HG02938 (cell line): ENCODE results near the gene DMPK.
"Not testable (repeated sequence)": the region's sequence is repeated elsewhere in the genome, so short reads cannot be mapped to it uniquely, and the experiment has no call there.

Experiments
- ATAC-seq: cut with Tn5 transposase; IDR thresholded peaks from one replicate; pipeline ENCODE4 v1.9.1; 2021; ENCODE audit warnings: mild to moderate bottlenecking, moderate library complexity; ENCODE audit not compliant: unreplicated experiment

DMPK gene

GRCh38 chr19:45815481-45816216 is 33.4 kb upstream of the DMPK start:
- ATAC-seq, result no peak

DNA sequence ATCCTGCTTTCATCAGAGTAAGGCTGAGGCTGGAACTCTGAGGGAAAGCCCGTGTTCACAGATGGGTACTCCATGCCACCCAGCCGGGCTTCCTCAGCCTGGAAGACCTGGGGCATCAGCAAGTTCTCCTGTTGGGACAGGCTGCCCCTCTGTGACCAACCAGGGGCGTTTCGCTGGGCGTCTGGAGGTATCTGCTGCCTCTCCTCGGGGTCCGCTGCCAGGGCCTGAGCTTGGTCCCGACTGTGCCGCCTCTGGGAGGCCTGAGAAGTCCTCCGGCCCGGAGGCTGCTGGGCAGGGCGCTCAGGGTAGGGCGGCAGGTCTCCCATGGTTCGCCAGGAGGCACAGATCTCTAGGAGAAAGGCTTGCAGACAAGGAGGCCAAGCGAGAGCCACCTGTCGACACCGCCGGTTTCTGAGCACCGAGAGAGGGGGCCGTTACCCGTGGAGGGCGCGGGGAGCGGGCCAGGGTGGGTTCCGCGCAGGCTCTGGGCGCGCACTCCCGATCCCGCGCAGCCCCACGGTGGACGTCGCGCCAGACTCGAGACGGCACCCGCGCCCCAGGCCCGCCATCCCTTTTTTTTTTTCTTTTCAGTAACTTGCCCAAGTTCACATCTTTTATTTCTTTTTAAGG is 32.7 kb upstream of the DMPK start, which contains the start of gene RSPH6A:
Gene RSPH6A (minus strand): TSS at position 458 of the 630 bp plus-strand sequence. CDS start 132 bp downstream, at position 326.
- no peak for ATAC-seq

DNA sequence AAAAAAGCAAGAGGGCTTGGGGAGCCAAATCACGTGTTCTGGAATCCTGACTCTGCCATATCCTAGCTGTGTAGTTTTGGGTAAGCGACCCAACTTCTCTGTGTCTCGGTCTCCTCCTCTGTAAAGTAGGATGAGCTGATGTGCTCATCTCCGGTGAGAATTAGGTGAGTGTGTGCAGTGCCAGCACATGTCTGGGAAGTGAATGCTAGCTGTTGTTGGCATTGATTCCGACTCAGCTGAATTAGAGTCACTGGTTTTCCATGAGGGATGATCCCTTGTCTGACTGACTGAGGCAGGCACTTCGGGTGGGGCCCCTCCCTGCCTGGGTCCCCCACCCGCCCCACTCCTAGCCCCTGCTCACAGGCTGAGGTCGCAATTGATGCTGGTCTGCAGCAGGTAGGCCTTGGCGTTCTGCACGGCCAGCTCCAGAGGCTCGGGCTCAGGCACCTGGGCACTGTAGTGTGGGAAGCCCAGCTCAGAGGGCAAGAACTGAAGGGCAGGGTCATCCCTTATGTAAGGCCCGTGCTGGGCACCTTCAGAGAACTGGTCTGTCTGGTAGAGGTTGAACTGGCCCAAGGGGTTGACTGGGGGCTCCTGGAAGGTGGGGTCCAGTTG is 32.0 kb upstream of the DMPK start:
- no peak for ATAC-seq

GRCh38 chr19:45812297-45812696 is 30.0 kb upstream of the DMPK start:
- no peak for ATAC-seq

DNA sequence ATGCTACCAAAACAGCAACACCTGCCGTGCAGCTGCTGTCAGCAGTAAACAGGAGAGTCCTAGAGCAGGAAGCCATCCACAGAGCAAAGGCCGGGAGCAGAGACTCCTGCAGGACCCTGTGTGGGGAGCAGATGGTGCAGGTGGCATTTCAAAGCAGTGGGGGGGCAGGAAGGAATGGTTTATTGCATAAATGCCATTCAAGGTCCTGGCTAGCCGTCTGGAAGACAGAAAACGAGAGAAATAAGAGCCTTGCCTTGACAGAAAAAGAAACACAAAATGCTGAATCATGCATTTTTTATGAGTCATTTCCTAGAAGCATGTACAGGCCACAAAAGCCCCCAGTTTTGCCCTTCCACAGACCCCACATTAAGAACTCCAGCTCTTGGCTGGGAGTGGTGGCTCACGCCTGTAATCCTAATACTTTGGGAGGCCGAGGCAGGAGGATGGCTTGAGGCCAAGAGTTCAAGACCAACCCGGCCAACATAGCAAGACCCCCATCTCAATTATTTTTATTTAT is 27.4 kb upstream of the DMPK start:
- no peak for ATAC-seq

- ATAC-seq, result no peak
Measured at GRCh38 chr19:45805719-45806118, 23.4 kb upstream of the DMPK start.

- ATAC-seq, result no peak
Measured at GRCh38 chr19:45804959-45805230, 22.6 kb upstream of the DMPK start.

GRCh38 chr19:45804140-45804958 is 22.1 kb upstream of the DMPK start:
- ATAC-seq, result no peak

DNA sequence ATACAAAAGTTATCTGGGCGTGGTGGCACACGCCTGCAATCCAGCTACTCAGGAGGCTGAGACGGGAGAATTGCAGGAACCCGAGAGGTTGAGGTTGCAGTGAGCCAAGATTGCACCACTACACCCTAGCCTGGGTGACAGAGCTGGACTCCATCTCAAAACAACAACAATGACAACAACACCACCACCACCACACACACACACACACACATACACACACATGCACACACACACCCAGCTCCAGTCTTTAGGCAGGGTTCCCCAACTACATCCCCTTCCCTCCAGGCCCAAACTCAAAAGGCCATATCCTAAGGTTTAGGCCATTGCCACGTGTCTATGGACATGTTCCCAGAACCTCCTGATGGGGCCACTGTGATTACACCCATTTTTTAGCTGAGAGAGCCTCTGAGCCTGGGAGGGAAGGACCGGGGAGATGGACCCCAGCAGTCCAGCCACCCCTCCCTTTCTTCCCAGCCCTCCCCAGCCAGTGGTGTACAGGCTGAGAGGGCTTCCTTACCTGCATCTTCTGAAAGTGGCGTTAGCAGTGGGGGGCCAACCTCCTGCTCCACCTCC is 19.4 kb upstream of the DMPK start:
- ATAC-seq, result no peak

GRCh38 chr19:45800070-45800553 is 17.8 kb upstream of the DMPK start:
- ATAC-seq, result no peak

- ATAC-seq, result not testable (repeated sequence)
Measured at GRCh38 chr19:45799541-45799940, 17.3 kb upstream of the DMPK start.

DNA sequence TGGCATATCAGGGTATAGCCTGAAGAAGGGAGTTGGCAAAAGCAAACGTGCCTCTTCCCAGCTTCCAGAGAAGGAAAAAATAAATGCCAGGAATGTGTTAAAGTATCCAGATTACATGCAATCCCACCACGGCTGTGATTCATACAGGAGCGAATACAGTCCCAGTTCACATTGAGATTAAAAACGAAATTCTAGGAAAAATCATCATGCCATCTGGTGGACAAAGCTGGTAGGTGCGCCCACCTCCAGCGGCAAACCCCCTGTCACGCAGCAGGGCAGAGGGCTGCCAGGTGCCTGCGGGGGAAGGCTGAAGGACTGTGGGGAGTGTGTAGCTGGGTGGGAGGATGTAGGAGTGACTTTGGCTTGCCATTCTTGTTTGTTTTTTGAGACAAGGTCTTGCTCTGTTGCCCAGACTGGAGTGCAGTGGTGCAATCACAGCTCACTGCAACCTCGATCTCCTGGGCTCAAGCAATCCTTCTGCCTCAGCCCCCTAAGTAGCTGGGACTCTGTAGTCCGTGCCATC is 16.8 kb upstream of the DMPK start:
- no peak for ATAC-seq

GRCh38 chr19:45794627-45795026 is 12.3 kb upstream of the DMPK start:
- ATAC-seq, result no peak

GRCh38 chr19:45793876-45794275 is 11.6 kb upstream of the DMPK start:
- ATAC-seq, result no peak

GRCh38 chr19:45793178-45793564 is 10.9 kb upstream of the DMPK start:
- ATAC-seq, result no peak

- ATAC-seq, result peak; percentile 82
Measured at GRCh38 chr19:45792470-45793177, 10.3 kb upstream of the DMPK start, which contains the start of gene DMWD. TSS of gene DMWD (minus strand) at chr19:45792845. CDS start at chr19:45792756, 89 bp downstream.

DNA sequence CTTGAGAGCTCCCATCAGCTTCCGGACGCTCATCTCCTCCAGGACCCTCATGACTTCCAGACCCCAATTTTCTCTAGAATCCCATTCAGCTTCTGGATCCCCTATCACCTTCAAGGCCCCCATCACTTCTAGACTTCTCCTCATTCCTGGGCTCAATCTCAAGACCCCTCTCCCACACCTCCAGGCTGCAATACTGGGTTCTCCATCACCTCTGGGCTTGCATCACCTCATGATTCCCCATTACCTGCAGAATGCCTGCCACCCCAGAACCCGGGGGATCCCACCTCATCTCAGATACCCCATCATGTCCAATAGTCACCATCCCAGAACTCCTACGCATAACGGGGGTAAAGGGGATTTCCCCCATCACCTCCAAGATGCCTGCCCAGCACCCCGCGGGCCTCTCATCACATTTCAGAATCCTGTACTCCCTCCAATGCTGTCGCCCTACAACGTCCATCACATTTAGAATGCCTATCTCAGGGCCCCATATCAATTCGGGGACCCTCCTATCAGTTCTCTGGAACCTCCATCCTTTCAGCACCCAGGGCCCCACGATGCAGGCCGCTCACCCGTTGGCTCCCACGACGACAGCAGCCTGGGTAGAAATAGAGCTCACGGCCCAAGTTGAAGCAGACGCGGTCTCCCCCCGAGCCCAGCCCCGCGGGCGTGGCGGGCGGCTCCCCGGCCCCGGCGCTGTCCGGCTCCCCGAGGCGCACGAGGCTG is 9.6 kb upstream of the DMPK start:
- peak; percentile 30 for ATAC-seq

DNA sequence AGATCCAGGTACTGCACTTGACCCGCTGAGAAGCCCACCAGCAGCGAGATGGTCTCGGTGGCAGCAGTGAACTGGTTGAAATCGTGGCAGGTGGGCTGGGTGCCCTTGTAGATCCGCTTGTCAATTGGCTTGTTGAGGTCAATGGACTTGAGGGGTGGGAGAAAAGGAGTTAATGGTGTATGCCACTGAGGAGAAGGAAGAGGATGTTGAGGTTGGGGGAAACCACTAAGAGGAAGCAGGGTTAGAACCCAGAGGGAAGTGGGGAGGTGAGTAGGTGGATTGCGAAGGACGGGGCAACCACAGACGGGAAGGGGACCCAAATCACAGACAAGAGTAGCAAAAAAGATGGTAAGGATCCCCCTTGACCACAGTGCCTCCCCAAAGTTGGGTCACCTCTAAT is 8.7 kb upstream of the DMPK start:
- no peak for ATAC-seq
